ENCODE measurements around the gene GRIFIN.

The GRIFIN gene

DNA sequence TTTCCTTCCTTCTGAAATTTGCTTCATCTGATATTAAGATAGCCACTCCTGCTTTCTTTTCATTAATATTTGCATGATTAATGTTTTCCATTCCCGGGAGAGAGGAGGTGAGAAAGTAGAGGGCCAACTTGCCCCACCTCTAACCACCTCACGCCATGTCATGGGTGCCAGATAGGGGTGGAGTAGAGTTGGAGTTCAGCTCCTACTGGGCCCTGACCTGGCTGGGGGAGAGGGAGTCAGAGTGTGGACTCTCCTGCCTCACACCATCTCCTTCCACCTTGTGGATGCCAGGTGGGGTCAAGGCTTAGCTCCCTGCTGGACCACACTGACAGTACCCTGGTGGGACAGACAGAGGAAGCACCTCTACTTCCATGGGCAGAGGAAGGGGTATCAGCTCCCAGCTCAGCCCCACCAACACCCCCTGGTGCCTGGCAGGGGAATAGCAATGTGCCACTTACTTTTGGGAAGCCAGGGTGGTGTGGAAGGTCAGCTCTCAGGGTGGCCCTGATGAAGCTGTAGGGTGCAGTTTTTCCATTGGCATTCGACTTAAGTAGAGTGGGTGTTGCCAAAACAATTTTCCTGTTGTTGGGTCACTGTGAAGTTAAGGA is 44.8 kb downstream of the GRIFIN start:
- no peak for DNase-seq

DNA sequence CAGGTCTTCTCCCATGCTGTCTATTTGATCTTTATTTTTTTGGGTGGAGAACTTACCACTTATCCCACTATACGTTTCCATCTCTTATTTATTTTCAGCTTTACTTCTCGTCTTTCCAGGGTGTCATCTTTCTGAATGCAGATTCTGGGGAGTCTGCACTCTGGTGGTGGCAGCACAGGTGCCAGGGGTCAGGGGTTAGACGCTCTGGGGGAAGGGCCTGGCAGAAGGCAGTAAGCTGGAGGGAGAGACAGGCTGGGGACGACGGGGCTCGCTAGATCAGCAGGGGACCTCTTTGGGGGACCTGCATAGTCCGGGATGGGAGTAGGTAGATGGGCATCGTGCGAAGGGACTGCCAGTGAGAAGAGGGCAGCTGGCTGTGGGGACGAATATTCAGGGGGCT is 50.4 kb downstream of the GRIFIN start:
- no peak for DNase-seq

Measured in DMS 273 treated with DMSO at 0.1 percent for 48 hours (cell line).